Dermis blood vessel endothelial cell (primary cell): ENCODE data around the gene LILRB3. TPM values are rescaled to one million over a fixed set of nuclear protein-coding genes. Genes with fewer than 3 reads are reported as not detected.
"Not testable (repeated sequence)": the region's sequence is repeated elsewhere in the genome, so short reads cannot be mapped to it uniquely, and the experiment has no call there.

Experiments used
- DNase-seq: peaks from one replicate; pipeline ENCODE4 v3.0.0; 2010
- total RNA-seq: library from RNA; depleted of rRNA; stranded (reverse); fragments of >200 nt; gene quantifications from 2 replicates; pipeline ENCODE4 v1.2.3, GENCODE V29; 2014

The LILRB3 gene
- not detected in 2 replicates for total RNA-seq

GRCh38 chr19:54222474-54223276, at the start of gene LILRB3:
Gene LILRB3, minus strand, starts transcription at chr19:54223007. Its CDS starts 31 bp downstream, at chr19:54222976.
- DNase-seq: not testable (repeated sequence)

- DNase-seq: not testable (repeated sequence)
Observed at GRCh38 chr19:54272181-54272580, 49.4 kb upstream of the LILRB3 start.

GRCh38 chr19:54271587-54271986, 48.8 kb upstream of the LILRB3 start:
- DNase-seq: not testable (repeated sequence)

GRCh38 chr19:54271106-54271505, 48.3 kb upstream of the LILRB3 start:
- DNase-seq: no peak

GRCh38 chr19:54268936-54269335, 46.1 kb upstream of the LILRB3 start:
- DNase-seq: no peak

GRCh38 chr19:54266133-54266532, 43.3 kb upstream of the LILRB3 start:
- peak; percentile 88 for DNase-seq

GRCh38 chr19:54262470-54262869, 39.7 kb upstream of the LILRB3 start:
- DNase-seq: no peak

- no peak for DNase-seq
Observed at GRCh38 chr19:54262066-54262465, 39.3 kb upstream of the LILRB3 start.

GRCh38 chr19:54257116-54257480, 34.3 kb upstream of the LILRB3 start, which contains the start of gene LILRB5:
Gene LILRB5, minus strand, starts transcription at chr19:54257273. Its CDS starts 80 bp downstream, at chr19:54257193.
- no peak for DNase-seq

GRCh38 chr19:54256250-54257115, 33.7 kb upstream of the LILRB3 start:
- no peak for DNase-seq

GRCh38 chr19:54255105-54255775, 32.4 kb upstream of the LILRB3 start:
- DNase-seq: no peak

GRCh38 chr19:54254195-54254906, 31.5 kb upstream of the LILRB3 start:
- no peak for DNase-seq

- no peak for DNase-seq
Observed at GRCh38 chr19:54253331-54254194, 30.8 kb upstream of the LILRB3 start.

GRCh38 chr19:54252845-54253244, 30.0 kb upstream of the LILRB3 start:
- no peak for DNase-seq

- no peak for DNase-seq
Observed at GRCh38 chr19:54252243-54252642, 29.4 kb upstream of the LILRB3 start.

- peak; percentile 75 for DNase-seq
Observed at GRCh38 chr19:54248016-54248601, 25.3 kb upstream of the LILRB3 start.

- no peak for DNase-seq
Observed at GRCh38 chr19:54247106-54247930, 24.5 kb upstream of the LILRB3 start.

- no peak for DNase-seq
Observed at GRCh38 chr19:54245936-54246335, 23.1 kb upstream of the LILRB3 start.

- not testable (repeated sequence) for DNase-seq
Observed at GRCh38 chr19:54243809-54244208, 21.0 kb upstream of the LILRB3 start.

GRCh38 chr19:54242646-54243045, 19.8 kb upstream of the LILRB3 start, which contains the start of gene LILRA6:
Gene LILRA6, minus strand, starts transcription at chr19:54242790.
- DNase-seq: not testable (repeated sequence)
